DOHH2 (cell line): ENCODE data around the gene CCL16.

ENCODE experiments used
- H3F3A ChIP-seq: fragments of 200-600 bp; sonication (generic), shearing (Covaris generic); 2 replicates; pipeline ENCODE4 v1.6.0; 2016; ENCODE audit warnings: antibody characterized with exemption, mild to moderate bottlenecking; ENCODE audit not compliant: control insufficient read depth, insufficient read depth
- H3K27ac ChIP-seq: fragments of 200-600 bp; sonication (generic); 2 replicates; pipeline ENCODE4 v1.5.1; 2014; ENCODE audit warnings: low read depth, mild to moderate bottlenecking, low read length, moderate library complexity
- H3K27me3 ChIP-seq: fragments of 200-600 bp; sonication (generic); 2 replicates; pipeline ENCODE4 v1.6.1; 2014; ENCODE audit warnings: mild to moderate bottlenecking, low read length, mixed read lengths; ENCODE audit not compliant: control insufficient read depth
- H3K36me3 ChIP-seq: fragments of 200-600 bp; sonication (generic); 2 replicates; pipeline ENCODE4 v1.6.1; 2014; ENCODE audit warnings: mild to moderate bottlenecking, low read length, moderate library complexity, mixed read lengths; ENCODE audit not compliant: control insufficient read depth
- H3K4me1 ChIP-seq: fragments of 200-600 bp; sonication (generic); 2 replicates; pipeline ENCODE4 v1.6.1; 2014; ENCODE audit warnings: mild to moderate bottlenecking, low read length, mixed read lengths; ENCODE audit not compliant: control insufficient read depth
- H3K4me2 ChIP-seq: fragments of 200-600 bp; sonication (generic); 2 replicates; pipeline ENCODE4 v1.6.0; 2014; ENCODE audit warnings: mild to moderate bottlenecking, low read length, moderate library complexity
- H3K4me3 ChIP-seq: fragments of 200-600 bp; sonication (generic); 2 replicates; pipeline ENCODE4 v1.5.1; 2014; ENCODE audit warnings: mild to moderate bottlenecking, low read length, mixed read lengths
- H3K79me2 ChIP-seq: fragments of 200-600 bp; sonication (generic); 2 replicates; pipeline ENCODE4 v1.6.1; 2014; ENCODE audit warnings: mild to moderate bottlenecking, low read length, mixed read lengths; ENCODE audit not compliant: control insufficient read depth
- H3K9me2 ChIP-seq: fragments of 200-600 bp; sonication (generic); replicated peaks from 2 replicates; pipeline ENCODE4 v1.6.1; 2014; ENCODE audit warnings: mild to moderate bottlenecking, low read length, mixed read lengths; ENCODE audit not compliant: control insufficient read depth
- H3K9me3 ChIP-seq: fragments of 200-600 bp; sonication (generic); 2 replicates; pipeline ENCODE4 v1.6.1; 2014; ENCODE audit warnings: antibody characterized with exemption, low read length, mixed read lengths; ENCODE audit not compliant: control insufficient read depth, insufficient read depth
- H4K20me1 ChIP-seq: fragments of 200-600 bp; sonication (generic); 2 replicates; pipeline ENCODE4 v1.6.0; 2014; ENCODE audit warnings: low read depth, mild to moderate bottlenecking, antibody characterized with exemption, low read length, moderate library complexity; ENCODE audit not compliant: control insufficient read depth, insufficient read depth
- CTCF ChIP-seq: fragments of 200-600 bp; sonication (generic); IDR thresholded peaks from one replicate; pipeline ENCODE4 v1.5.1; 2014; ENCODE audit warnings: antibody characterized with exemption, mild to moderate bottlenecking, low read depth, low read length; ENCODE audit not compliant: poor library complexity, severe bottlenecking
- EZH2phosphoT487 ChIP-seq: fragments of 200-600 bp; sonication (generic); IDR thresholded peaks from 2 replicates; pipeline ENCODE4 v1.6.1; 2017; ENCODE audit warnings: borderline replicate concordance, mild to moderate bottlenecking, antibody characterized with exemption, low read length, moderate library complexity, mixed read lengths

CCL16 gene

GRCh38 chr17:35977509-35977908, 3.8 kb downstream of the CCL16 start:
- no peak for TF ChIP-seq EZH2phosphoT487
- H3K9me2 ChIP-seq = no peaks in the 10 kb centered on the region
- no peak overlapping the region for H3K4me3 ChIP-seq

GRCh38 chr17:35973333-35974260, 7.7 kb downstream of the CCL16 start:
- no peaks in the 10 kb centered on the region for H3K4me1 ChIP-seq

More at GRCh38 chr17:35977509-35977908, 3.8 kb downstream of the CCL16 start:
- Histone ChIP-seq H3K27ac (no peak overlapping the region), H4K20me1 (no peaks in the 10 kb centered on the region), H3K79me2 (no peaks in the 10 kb centered on the region), H3K9me3 (no peaks in the 10 kb centered on the region), H3K27me3 (peaks cover 10% of the 10 kb centered on the region; the same call in 1 of the 2 replicates), H3K4me1 (no peaks in the 10 kb centered on the region), H3K36me3 (no peaks in the 10 kb centered on the region), H3F3A (no peaks in the 10 kb centered on the region), H3K4me2 (no peak overlapping the region)

DNA sequence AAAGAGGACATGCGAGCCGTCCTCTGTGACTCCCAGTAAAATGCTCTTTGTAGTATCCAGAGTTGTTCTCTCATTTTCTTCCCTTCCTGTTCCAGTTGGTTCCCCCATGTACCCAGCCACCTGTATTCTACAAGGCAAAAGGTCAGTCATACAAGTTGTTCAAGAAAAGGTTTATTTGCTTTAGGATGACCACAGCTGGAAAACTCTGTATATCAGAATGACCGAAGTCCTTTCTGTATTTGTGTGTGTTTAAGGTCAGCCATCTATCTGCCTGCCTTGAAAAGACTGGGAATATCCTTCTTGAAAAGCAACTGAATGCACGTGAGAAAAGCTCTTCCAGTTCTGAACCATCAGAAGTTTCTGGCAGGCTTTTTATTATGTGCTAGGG, 8.4 kb downstream of the CCL16 start:
- no peak overlapping the region for H3K4me2 ChIP-seq
- H3K27ac ChIP-seq = no peak overlapping the region
- no peak for TF ChIP-seq EZH2phosphoT487
- TF ChIP-seq CTCF = no peak
- H3K79me2 ChIP-seq = no peaks in the 10 kb centered on the region
- H3K9me3 ChIP-seq = no peaks in the 10 kb centered on the region
- no peak overlapping the region for H3K4me3 ChIP-seq
- no peaks in the 10 kb centered on the region for H3K4me1 ChIP-seq
- H3K36me3 ChIP-seq = no peaks in the 10 kb centered on the region
- no peaks in the 10 kb centered on the region for H3K9me2 ChIP-seq
- no peaks in the 10 kb centered on the region for H3F3A ChIP-seq
- no peaks in the 10 kb centered on the region for H4K20me1 ChIP-seq
- peaks cover 17% of the 10 kb centered on the region; the same call in 1 of the 2 replicates for H3K27me3 ChIP-seq

More at GRCh38 chr17:35973333-35974260, 7.7 kb downstream of the CCL16 start:
- Histone ChIP-seq H3K4me3 (no peak overlapping the region), H3F3A (no peaks in the 10 kb centered on the region), H3K4me2 (no peak overlapping the region), H3K36me3 (no peaks in the 10 kb centered on the region), H3K27ac (no peak overlapping the region), H3K9me3 (no peaks in the 10 kb centered on the region), H3K27me3 (peaks cover 20% of the 10 kb centered on the region; the same call in 1 of the 2 replicates), H4K20me1 (no peaks in the 10 kb centered on the region), H3K9me2 (no peaks in the 10 kb centered on the region), H3K79me2 (no peaks in the 10 kb centered on the region)
- TF ChIP-seq CTCF (no peak), EZH2phosphoT487 (no peak)

GRCh38 chr17:35972535-35972934, 8.8 kb downstream of the CCL16 start:
- Histone ChIP-seq H3K4me3 (no peak overlapping the region), H3K4me2 (no peak overlapping the region), H3K36me3 (no peaks in the 10 kb centered on the region), H3K27ac (no peak overlapping the region), H3K79me2 (no peaks in the 10 kb centered on the region), H3K9me2 (no peaks in the 10 kb centered on the region), H3K27me3 (peaks cover 17% of the 10 kb centered on the region; the same call in 1 of the 2 replicates), H4K20me1 (no peaks in the 10 kb centered on the region), H3F3A (no peaks in the 10 kb centered on the region), H3K4me1 (no peaks in the 10 kb centered on the region), H3K9me3 (no peaks in the 10 kb centered on the region)
- no peak for TF ChIP-seq EZH2phosphoT487
- no peak for TF ChIP-seq CTCF
